ENCODE results near the gene EEF1AKMT3. TPM values are rescaled to one million over a fixed set of nuclear protein-coding genes. Genes with fewer than 3 reads are reported as not detected.
"Not testable (repeated sequence)": the region's sequence is repeated elsewhere in the genome, so short reads cannot be mapped to it uniquely, and the experiment has no call there.

EEF1AKMT3 gene
- total RNA-seq, 1 donor from 2014 or later, result 6.8 TPM

DNA sequence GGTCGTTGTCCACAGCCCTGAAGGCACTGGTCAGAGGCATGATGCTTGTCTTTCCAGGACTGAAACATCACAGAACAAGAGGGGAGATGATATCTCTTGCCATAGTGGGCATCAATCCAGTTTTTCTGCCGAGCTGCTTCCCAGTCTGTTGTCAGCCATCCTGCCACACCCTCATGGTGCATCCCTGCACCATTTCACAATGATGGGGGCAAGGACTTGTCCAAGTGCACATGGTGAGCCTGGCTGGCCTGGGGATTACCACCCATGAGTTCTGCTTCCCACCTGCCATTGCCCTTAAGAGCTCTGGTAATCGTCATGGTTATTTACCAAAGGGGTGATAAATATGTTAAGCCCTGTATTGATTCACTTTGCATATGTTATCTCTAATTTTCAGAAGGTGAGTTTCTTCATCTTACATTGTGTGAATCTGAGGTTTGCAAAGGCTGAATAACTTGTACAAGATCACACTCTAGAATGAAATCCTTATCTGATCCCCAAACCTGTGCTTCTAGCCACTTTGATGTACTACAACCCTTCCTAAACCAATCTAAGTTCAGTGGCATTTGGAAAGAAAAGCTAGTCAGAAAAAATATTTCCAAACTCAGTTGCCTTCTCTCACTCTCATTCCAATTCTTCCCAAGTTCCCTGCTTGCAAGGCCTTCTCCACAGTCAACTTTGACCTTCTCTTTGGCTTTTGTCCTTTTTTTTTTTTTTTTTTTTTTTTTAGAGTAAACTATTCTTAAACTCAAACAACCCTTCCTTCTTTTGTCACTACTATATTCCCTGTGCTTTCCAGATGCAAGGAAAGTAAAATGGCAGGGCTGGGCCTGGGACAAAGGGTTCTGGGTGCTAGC, 43.8 kb downstream of the EEF1AKMT3 start:
- Histone ChIP-seq H3K4me3 (no peak overlapping the region), H3K36me3 (peaks cover 59% of the 10 kb centered on the region), H3K27ac (peak overlapping the region; percentile 75), H3K27me3 (ENCODE audit: low read depth) (no peaks in the 10 kb centered on the region), H3K4me1 (peaks cover 44% of the 10 kb centered on the region), H3K9me3 (no peaks in the 10 kb centered on the region)
- intact Hi-C loops (cut with DNase I), result no loop called here
- ATAC-seq (no peak), DNase-seq (no peak)
- TF ChIP-seq, protein P1, sequence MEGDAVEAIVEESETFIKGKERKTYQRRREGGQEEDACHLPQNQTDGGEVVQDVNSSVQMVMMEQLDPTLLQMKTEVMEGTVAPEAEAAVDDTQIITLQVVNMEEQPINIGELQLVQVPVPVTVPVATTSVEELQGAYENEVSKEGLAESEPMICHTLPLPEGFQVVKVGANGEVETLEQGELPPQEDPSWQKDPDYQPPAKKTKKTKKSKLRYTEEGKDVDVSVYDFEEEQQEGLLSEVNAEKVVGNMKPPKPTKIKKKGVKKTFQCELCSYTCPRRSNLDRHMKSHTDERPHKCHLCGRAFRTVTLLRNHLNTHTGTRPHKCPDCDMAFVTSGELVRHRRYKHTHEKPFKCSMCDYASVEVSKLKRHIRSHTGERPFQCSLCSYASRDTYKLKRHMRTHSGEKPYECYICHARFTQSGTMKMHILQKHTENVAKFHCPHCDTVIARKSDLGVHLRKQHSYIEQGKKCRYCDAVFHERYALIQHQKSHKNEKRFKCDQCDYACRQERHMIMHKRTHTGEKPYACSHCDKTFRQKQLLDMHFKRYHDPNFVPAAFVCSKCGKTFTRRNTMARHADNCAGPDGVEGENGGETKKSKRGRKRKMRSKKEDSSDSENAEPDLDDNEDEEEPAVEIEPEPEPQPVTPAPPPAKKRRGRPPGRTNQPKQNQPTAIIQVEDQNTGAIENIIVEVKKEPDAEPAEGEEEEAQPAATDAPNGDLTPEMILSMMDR (IDR thresholded peaks at IDR 0.05), result no peak

DNA sequence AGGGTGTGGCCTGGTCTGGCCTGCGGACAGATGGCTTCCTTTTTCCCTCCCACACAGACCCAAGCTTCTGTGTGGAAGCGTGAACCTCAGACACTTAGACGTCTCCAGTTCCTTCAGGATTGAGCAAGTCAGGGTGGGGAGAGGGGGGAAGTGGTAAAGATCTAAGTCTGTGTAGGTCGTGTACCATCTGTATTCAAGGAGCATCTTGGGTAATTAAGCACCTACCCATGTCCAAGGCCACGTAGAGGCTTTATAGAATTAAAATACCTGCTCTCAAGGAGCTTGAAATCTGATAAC, 44.4 kb downstream of the EEF1AKMT3 start:
- peaks cover 48% of the 10 kb centered on the region for H3K4me1 ChIP-seq
- H3K27me3 ChIP-seq (ENCODE audit: low read depth), result no peaks in the 10 kb centered on the region
- ATAC-seq (peak; percentile 77 to 85), DNase-seq (peak; percentile 75)
- no peak overlapping the region for H3K4me3 ChIP-seq
- TF ChIP-seq, protein P1 (IDR thresholded peaks at IDR 0.05), result no peak
- H3K36me3 ChIP-seq, result peaks cover 59% of the 10 kb centered on the region
- H3K9me3 ChIP-seq, result no peaks in the 10 kb centered on the region
- peak overlapping the region; percentile 75 for H3K27ac ChIP-seq
- intact Hi-C loops (cut with DNase I), result no loop called here

DNA sequence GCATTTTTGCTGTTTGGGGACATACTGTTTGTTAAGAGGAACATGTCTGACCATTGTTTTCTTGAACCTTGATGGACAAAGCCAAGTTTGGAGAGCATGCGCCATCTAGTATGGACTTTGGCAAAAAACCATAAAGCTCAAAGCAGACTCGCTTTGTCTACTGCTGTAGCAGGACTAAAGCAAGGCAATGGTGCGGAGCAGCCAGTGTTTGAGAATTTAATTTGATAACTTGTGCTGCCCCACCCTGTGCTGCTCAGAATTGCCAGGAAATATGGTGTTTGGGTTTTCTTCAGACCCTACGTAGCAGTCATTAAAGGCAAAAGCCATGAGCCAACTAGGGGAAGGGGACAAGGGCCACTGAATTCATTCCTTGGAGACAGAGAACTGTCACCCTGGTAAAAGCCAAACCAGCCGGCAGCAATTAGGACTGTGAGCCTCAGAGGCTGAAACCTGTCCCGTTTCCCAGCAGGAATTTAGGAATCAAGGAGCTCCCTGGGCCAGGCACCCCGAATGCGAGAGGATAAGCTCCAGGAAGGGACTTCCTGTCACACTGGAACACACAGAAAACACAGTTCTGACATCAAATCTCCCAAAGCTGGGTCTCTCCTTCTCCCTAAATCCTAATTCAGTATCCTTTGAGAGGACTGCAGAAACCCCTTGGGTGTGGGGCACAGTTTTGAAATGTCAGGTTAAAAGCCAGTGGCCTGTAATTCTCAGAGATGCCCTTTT, 45.0 kb downstream of the EEF1AKMT3 start:
- H3K27me3 ChIP-seq (ENCODE audit: low read depth), result no peaks in the 10 kb centered on the region
- ATAC-seq (no peak), DNase-seq (no peak)
- peaks cover 54% of the 10 kb centered on the region for H3K4me1 ChIP-seq
- H3K4me3 ChIP-seq, result no peak overlapping the region
- peak overlapping the region; percentile 75 for H3K27ac ChIP-seq
- TF ChIP-seq, protein P1 (IDR thresholded peaks at IDR 0.05), result no peak
- H3K36me3 ChIP-seq, result peaks cover 59% of the 10 kb centered on the region
- H3K9me3 ChIP-seq, result no peaks in the 10 kb centered on the region
- intact Hi-C loops (cut with DNase I), result no loop called here

DNA sequence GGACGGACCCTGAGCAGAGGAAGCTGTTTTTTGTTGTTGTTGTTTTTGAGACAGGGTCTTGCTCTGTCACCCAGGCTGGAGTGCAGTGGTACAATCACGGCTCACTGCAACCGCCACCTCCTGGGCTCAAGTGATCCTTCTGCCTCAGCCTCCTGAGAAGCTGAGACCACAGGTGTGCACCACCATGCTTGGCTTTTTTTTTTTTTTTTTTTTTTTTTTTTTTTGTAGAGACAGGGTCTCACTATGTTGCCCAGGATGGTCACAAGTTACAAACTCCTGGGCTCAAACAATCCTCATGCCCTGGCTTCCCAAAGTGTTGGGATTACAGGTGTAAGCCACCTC, 45.5 kb downstream of the EEF1AKMT3 start:
- H3K27me3 ChIP-seq (ENCODE audit: low read depth); H3K4me3 ChIP-seq; ATAC-seq; DNase-seq; H3K9me3 ChIP-seq; intact Hi-C loops (cut with DNase I): not testable (repeated sequence)
- Histone ChIP-seq H3K36me3 (peaks cover 59% of the 10 kb centered on the region), H3K27ac (peak overlapping the region; percentile 75), H3K4me1 (peaks cover 59% of the 10 kb centered on the region)

- Histone ChIP-seq H3K36me3 (peaks cover 73% of the 10 kb centered on the region), H3K4me1 (peaks cover 60% of the 10 kb centered on the region), H3K27ac (peak overlapping the region; percentile 4)
- ATAC-seq; H3K4me3 ChIP-seq; intact Hi-C loops (cut with DNase I); H3K27me3 ChIP-seq (ENCODE audit: low read depth); DNase-seq; H3K9me3 ChIP-seq: not testable (repeated sequence)
Observed at GRCh38 chr12:57820119-57820518, 47.7 kb downstream of the EEF1AKMT3 start.

GRCh38 chr12:57821015-57821414, 48.6 kb downstream of the EEF1AKMT3 start:
- ATAC-seq; H3K4me3 ChIP-seq; DNase-seq; intact Hi-C loops (cut with DNase I); H3K27me3 ChIP-seq (ENCODE audit: low read depth); H3K9me3 ChIP-seq: not testable (repeated sequence)
- H3K4me1 ChIP-seq, result peaks cover 51% of the 10 kb centered on the region
- peak overlapping the region; percentile 63 for H3K27ac ChIP-seq
- peaks cover 82% of the 10 kb centered on the region for H3K36me3 ChIP-seq

All from lower lobe of right lung (tissue), 2 donors.